ENCODE results near the gene TXLNB. TPM values are rescaled to one million over a fixed set of nuclear protein-coding genes. Genes with fewer than 3 reads are reported as not detected.

The TXLNB gene
- polyA plus RNA-seq, 1 of the 3 experiments (the other 2 are of a cell fraction) = 0.12 TPM

DNA sequence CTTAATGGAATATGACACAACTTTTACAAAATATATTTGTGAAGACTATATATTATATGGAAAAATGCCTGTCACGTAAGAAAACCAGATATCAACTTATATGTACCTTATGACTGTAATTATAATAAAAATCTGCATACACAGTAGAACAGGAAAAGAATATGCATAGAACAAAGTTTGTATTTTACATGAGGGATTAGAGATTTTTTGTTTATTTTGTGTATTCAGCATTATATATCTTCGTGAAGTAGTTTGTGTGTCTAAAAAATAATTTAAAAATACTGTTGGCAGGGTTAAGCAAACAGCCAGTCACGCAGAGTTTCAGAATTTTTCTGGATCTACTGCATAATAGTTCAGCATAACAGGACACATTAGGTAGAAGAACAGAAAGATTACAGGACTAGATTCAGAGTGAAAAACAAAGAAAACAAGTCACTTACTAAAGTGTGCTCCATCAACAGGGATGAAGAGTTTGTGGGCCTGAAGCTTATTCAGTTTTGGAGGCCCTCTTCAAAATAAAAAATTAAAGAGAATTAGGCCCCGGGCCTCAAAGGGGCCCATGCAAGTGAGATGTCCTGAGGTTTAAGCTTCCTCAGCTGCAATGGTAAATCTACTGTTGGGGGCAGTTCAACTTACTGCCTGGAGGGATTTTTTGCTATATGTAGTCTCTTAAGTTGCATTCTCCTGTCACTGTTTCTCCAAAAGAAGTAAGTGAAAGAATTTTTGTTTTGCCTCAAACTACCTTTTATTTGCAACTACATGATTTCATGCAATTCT is 16.3 kb downstream of the TXLNB start:
- no peaks in the 10 kb centered on the region for H3K79me2 ChIP-seq (ENCODE audit: insufficient read depth)
- H3F3A ChIP-seq (replicated peaks; ENCODE audit: insufficient read depth) = no peaks in the 10 kb centered on the region
- H3K9me2 ChIP-seq = no peaks in the 10 kb centered on the region
- H3K9me3 ChIP-seq = peaks cover 4% of the 10 kb centered on the region; the same call in 1 of the 2 replicates
- ChIA-PET POLR2A (no interaction called here), CTCF (no interaction called here)
- no peak overlapping the region for H3K27ac ChIP-seq (ENCODE audit: low read depth in 2 of 2, low read length in 1 of 2)
- no peak for DNase-seq
- H3K36me3 ChIP-seq (replicated peaks in 1 of 2; ENCODE audit: control insufficient read depth in 1 of 2, insufficient read depth in 2 of 2, low read length in 1 of 2) = no peaks in the 10 kb centered on the region
- H3K4me3 ChIP-seq (ENCODE audit: low read depth in 2 of 2, low read length in 1 of 2) = no peak overlapping the region
- no peaks in the 10 kb centered on the region for H3K4me1 ChIP-seq (ENCODE audit: control insufficient read depth in 1 of 2, insufficient read depth in 2 of 2, low read depth in 1 of 2, low read length in 1 of 2)
- TF ChIP-seq RFX5 (IDR thresholded peaks at IDR 0.05; ENCODE audit: low read length) (no peak), TEAD4 (IDR thresholded peaks at IDR 0.05; ENCODE audit: borderline replicate concordance, insufficient read depth) (no peak), GABPA (IDR thresholded peaks at IDR 0.05; ENCODE audit: low read depth) (no peak), ELF1 (IDR thresholded peaks at IDR 0.05) (no peak), SIN3A (IDR thresholded peaks at IDR 0.05; ENCODE audit: borderline replicate concordance, low read depth, low read length) (no peak), RAD21 (IDR thresholded peaks at IDR 0.05; ENCODE audit: low read length) (no peak), YY1 (IDR thresholded peaks at IDR 0.05; ENCODE audit: low read depth) (no peak)
- TF ChIP-seq, protein P1, sequence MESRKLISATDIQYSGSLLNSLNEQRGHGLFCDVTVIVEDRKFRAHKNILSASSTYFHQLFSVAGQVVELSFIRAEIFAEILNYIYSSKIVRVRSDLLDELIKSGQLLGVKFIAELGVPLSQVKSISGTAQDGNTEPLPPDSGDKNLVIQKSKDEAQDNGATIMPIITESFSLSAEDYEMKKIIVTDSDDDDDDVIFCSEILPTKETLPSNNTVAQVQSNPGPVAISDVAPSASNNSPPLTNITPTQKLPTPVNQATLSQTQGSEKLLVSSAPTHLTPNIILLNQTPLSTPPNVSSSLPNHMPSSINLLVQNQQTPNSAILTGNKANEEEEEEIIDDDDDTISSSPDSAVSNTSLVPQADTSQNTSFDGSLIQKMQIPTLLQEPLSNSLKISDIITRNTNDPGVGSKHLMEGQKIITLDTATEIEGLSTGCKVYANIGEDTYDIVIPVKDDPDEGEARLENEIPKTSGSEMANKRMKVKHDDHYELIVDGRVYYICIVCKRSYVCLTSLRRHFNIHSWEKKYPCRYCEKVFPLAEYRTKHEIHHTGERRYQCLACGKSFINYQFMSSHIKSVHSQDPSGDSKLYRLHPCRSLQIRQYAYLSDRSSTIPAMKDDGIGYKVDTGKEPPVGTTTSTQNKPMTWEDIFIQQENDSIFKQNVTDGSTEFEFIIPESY (IDR thresholded peaks at IDR 0.05; ENCODE audit: borderline replicate concordance, low read depth) = no peak
- TF ChIP-seq, protein P2, sequence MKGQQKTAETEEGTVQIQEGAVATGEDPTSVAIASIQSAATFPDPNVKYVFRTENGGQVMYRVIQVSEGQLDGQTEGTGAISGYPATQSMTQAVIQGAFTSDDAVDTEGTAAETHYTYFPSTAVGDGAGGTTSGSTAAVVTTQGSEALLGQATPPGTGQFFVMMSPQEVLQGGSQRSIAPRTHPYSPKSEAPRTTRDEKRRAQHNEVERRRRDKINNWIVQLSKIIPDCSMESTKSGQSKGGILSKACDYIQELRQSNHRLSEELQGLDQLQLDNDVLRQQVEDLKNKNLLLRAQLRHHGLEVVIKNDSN (IDR thresholded peaks at IDR 0.05; ENCODE audit: borderline replicate concordance, low read depth) = no peak
- TF ChIP-seq, protein P3, sequence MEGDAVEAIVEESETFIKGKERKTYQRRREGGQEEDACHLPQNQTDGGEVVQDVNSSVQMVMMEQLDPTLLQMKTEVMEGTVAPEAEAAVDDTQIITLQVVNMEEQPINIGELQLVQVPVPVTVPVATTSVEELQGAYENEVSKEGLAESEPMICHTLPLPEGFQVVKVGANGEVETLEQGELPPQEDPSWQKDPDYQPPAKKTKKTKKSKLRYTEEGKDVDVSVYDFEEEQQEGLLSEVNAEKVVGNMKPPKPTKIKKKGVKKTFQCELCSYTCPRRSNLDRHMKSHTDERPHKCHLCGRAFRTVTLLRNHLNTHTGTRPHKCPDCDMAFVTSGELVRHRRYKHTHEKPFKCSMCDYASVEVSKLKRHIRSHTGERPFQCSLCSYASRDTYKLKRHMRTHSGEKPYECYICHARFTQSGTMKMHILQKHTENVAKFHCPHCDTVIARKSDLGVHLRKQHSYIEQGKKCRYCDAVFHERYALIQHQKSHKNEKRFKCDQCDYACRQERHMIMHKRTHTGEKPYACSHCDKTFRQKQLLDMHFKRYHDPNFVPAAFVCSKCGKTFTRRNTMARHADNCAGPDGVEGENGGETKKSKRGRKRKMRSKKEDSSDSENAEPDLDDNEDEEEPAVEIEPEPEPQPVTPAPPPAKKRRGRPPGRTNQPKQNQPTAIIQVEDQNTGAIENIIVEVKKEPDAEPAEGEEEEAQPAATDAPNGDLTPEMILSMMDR (IDR thresholded peaks at IDR 0.05) = no peak
- TF ChIP-seq, protein P4, sequence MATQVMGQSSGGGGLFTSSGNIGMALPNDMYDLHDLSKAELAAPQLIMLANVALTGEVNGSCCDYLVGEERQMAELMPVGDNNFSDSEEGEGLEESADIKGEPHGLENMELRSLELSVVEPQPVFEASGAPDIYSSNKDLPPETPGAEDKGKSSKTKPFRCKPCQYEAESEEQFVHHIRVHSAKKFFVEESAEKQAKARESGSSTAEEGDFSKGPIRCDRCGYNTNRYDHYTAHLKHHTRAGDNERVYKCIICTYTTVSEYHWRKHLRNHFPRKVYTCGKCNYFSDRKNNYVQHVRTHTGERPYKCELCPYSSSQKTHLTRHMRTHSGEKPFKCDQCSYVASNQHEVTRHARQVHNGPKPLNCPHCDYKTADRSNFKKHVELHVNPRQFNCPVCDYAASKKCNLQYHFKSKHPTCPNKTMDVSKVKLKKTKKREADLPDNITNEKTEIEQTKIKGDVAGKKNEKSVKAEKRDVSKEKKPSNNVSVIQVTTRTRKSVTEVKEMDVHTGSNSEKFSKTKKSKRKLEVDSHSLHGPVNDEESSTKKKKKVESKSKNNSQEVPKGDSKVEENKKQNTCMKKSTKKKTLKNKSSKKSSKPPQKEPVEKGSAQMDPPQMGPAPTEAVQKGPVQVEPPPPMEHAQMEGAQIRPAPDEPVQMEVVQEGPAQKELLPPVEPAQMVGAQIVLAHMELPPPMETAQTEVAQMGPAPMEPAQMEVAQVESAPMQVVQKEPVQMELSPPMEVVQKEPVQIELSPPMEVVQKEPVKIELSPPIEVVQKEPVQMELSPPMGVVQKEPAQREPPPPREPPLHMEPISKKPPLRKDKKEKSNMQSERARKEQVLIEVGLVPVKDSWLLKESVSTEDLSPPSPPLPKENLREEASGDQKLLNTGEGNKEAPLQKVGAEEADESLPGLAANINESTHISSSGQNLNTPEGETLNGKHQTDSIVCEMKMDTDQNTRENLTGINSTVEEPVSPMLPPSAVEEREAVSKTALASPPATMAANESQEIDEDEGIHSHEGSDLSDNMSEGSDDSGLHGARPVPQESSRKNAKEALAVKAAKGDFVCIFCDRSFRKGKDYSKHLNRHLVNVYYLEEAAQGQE (IDR thresholded peaks at IDR 0.05; ENCODE audit: low read depth, low read length) = no peak
- H2AFZ ChIP-seq (ENCODE audit: low read depth) = no peak overlapping the region
- H4K20me1 ChIP-seq (ENCODE audit: insufficient read depth) = no peaks in the 10 kb centered on the region
- H3K9ac ChIP-seq = no peak overlapping the region
- peaks cover 6% of the 10 kb centered on the region; the same call in 1 of the 2 replicates for H3K27me3 ChIP-seq (ENCODE audit: insufficient read depth)
- 6% methylated on average over 4 of the region's 4 CpGs for WGBS (ENCODE audit: low lambda C conversion rate)
- no peak overlapping the region for H3K4me2 ChIP-seq
